GM12874 (cell line): ENCODE results near the gene UBE4B.

Source experiments
- TF ChIP-seq, protein P1 (sequence below): IDR thresholded peaks from 2 replicates; pipeline ENCODE4 v1.5.1; 2011; ENCODE audit warnings: low read depth, mild to moderate bottlenecking, control low read depth, low read length, moderate library complexity; ENCODE audit not compliant: insufficient read depth

UBE4B gene

DNA sequence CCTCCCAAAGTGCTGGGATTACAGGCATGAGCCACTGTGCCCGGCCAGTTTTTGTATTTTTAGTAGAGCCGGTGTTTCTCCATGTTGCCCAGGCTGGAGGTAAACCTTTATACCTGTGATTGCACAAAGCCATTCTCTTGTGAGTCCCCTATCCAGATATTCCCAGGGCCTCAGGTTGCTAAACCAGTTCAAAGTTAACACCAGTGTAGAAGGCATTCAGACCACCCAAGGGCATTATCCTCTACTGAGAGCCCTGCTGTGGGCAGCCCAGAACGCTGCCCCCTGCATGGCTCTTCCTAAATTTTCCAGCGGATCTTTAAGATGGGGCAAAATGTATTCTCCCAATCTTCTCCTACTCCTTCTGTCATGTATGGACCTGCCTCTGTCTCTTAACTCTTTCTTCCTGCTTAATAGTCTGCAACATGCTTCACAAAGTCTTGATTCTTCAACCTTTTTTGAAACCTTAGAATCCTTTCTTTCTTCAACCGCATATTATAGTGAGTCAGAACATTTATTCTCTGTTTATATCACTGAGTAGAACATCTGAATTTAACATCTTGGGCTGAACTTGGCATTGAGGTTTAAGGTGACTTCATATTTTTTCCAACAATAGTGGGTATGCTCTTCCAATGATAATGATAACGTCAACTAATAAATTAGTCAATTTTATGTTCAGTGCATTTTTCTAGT, 36.0 kb downstream of the UBE4B start:
- TF ChIP-seq, protein P1, sequence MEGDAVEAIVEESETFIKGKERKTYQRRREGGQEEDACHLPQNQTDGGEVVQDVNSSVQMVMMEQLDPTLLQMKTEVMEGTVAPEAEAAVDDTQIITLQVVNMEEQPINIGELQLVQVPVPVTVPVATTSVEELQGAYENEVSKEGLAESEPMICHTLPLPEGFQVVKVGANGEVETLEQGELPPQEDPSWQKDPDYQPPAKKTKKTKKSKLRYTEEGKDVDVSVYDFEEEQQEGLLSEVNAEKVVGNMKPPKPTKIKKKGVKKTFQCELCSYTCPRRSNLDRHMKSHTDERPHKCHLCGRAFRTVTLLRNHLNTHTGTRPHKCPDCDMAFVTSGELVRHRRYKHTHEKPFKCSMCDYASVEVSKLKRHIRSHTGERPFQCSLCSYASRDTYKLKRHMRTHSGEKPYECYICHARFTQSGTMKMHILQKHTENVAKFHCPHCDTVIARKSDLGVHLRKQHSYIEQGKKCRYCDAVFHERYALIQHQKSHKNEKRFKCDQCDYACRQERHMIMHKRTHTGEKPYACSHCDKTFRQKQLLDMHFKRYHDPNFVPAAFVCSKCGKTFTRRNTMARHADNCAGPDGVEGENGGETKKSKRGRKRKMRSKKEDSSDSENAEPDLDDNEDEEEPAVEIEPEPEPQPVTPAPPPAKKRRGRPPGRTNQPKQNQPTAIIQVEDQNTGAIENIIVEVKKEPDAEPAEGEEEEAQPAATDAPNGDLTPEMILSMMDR: no peak

DNA sequence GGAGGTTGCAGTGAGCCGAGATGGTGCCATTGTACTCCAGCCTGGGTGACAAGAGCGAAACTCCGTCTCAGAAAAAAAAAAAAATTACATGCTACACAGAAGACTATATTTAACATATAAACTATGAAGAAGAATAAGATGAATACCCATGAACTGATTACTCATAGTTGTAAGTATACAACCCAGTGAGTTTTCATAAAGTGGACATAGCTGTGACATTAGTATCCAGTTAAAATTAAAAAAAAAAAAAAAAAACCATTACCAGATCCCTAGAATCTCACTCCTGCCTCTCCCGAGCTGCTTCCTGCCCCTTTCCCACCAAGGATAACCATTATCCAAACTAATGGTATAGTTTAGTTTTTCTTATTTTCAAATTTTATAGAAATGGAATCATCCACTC, 37.4 kb downstream of the UBE4B start:
- TF ChIP-seq, protein P1: no peak

DNA sequence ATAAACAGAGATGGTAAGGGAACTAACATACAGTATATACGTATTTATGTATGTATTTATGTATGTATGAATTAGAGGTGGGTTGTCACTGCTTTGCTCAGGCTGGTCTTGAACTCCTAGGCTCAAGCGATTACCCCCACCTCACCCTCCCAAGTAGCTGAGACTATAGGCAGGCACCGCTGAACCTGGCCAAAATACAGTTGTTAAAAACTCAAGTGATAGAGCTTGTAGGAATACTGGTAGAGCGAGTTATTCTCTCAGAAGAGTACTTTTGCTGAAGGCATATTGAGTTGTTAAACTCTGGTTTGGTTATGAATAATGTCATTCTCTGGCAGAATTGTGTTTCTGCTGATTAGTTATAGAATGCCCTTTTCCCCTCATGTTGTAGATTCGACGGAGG, 38.9 kb downstream of the UBE4B start:
- TF ChIP-seq, protein P1: no peak

DNA sequence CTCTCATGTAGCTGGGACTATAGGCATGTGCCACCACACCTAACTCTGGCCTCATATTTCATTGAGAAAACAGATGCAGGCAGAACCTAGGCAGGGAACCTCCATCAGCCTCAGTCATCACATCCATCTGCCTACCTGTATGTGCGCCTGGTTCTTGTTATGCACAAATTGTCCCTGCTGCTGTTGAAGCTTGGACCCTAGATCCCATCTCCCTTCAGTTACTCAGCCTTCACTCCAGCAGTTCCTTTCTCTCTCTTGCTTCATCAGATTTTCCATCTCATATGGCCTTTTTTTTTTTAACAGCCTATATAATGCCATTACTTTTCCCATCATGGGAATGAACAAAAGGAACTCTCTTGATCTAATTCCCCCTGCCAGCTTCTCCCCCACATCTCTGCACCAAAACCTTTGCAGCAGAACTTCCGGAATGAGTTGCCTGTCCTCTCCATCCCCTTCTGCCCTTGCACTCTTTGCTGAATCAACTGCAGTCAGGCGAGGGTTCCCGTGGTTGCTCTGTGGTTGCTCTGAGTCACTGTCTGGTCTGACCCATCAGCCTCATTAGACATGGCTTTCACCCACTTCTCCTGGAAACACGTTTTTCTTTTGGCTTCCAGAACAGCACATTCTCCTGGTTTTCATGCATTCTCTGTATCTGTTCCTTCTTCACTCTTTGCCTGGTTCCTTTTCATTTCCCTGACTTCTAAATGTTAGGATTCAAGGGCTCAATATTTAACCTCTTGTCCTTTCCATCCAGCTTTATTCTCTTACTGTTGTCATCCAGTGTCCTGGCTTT, 41.5 kb downstream of the UBE4B start:
- TF ChIP-seq, protein P1: no peak

DNA sequence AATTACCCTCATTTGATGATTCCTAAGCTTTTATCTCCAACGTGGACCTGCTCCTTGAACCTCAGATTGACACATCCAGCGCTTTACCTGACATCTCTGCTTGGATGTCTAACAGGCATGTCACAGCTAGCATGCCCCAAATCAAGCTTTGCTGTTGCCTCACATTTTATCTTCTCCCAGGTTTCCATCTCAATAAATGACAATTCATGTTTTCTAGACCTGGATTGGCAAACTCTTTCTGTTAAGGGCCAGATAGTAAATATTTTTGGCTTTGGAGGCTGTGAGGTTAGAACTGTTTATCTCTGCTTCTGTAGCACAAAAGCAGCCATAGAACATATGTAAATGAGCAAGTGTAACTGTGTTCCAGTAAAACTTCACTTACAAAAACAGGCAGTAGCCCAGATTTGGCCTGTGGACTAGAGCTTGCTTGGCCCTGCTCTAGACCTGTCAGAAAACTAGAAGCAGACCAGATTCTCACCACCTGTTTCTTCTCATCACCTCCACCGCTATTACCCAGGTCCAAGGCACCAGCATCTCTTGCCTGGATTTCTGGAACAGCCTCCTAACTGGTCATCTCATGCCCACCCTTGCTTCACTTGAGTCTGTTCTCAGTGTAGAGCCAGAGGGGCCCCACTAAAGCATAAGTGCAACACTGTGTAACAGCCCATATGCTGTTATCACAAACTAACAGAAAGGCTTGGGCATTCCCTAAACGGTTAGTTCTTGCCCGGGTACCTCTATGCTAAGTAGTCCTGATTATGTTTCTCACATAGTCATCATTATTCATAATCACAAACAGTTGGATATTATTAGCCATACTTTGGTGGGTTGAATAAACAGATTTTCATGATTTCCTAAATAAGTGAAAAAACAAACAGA, 42.3 kb downstream of the UBE4B start:
- TF ChIP-seq, protein P1: no peak

DNA sequence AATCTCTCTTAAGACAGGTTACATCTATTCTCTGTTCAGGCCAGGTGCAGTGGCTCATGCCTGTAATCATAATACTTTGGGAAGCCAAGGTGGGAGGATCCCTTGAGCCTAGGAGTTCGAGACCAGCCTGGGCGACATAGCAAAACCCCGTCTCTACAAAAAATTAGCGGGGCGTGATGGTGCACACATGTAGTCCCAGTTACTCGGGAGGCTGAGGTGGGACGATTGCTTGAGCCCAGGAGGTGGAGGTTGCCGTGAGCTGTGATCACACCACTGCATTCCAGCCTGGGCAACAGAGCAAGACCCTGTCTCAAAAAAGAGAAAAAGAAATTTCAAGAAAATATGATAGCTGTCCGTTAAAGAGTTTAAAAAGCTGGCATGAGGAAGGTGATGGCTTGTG, 43.0 kb downstream of the UBE4B start:
- TF ChIP-seq, protein P1: no peak

DNA sequence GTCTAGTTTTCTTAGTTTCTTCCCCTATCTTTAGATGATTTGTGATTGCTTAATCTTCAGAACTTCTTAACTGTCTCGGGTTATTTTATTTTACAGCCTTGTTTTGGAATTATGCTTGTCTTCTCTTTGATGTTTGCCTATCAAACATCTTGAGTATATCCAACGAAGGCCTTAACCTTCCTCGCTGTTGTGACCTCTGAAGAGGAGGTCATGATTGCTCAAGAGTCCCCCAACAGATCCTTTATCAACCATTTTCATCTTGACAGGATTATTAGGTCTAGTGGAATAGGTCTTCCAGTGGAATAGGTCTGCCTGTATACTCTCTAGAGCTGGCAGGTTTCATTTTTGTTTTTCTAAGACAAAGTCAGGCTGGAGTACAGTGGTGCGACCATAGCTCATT, 45.7 kb downstream of the UBE4B start:
- TF ChIP-seq, protein P1: no peak
